Stimulated activated CD8-positive, alpha-beta memory T cell treated with anti-CD3 and anti-CD28 coated beads, Interleukin-15, amount 100 ng/mL, for 48 hours (primary cell): Measurements from ENCODE around the gene TUBGCP2.

Source experiments
- DNase-seq, 2 donors: peaks; one replicate each; pipeline ENCODE4 v3.0.0-alpha.2; 2020; ENCODE audit warnings: low read depth in 2 of 2

The TUBGCP2 gene

DNA sequence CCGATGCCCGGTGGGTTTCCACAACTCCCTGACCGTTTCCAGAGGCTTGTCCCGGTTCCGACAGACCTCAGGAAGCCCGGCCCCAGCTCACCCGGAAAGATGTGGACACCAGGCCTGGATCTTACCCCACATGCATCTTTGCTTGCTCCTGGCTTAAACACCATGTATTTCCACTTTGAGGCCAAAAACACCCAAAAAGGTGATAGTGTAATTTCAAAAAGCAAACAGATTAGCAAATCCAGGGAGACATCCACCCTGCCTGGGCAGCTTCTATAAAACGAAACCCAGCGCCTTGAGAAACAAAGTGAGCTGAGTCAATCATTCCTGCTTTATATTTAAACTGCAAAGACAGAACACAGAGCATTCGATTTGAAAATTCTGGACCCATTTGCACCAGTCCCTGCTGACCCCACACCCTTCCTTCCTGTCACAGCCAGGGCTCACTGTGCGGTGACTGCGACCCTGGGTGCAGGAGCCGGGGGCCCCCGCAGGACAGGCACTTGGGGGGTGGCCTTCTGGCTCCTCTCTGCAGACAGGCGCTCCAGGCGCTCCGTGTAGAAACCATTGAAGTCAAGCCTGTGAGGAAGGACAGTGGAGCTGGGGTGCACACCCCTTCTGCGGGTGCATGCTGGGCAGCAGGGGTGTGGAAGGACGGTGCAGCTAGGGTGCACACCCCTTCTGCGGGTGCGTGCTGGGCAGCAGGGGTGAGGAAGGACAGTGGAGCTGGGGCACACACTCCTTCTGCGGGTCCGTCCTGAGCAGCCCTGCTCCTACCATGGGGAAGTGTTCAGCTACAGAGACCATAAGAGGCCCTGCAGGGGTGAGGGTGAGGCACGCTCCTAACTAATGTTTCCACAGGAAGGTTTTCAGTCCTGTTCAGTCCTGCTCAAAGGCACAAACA is 29.1 kb downstream of the TUBGCP2 start:
- no peak for DNase-seq

DNA sequence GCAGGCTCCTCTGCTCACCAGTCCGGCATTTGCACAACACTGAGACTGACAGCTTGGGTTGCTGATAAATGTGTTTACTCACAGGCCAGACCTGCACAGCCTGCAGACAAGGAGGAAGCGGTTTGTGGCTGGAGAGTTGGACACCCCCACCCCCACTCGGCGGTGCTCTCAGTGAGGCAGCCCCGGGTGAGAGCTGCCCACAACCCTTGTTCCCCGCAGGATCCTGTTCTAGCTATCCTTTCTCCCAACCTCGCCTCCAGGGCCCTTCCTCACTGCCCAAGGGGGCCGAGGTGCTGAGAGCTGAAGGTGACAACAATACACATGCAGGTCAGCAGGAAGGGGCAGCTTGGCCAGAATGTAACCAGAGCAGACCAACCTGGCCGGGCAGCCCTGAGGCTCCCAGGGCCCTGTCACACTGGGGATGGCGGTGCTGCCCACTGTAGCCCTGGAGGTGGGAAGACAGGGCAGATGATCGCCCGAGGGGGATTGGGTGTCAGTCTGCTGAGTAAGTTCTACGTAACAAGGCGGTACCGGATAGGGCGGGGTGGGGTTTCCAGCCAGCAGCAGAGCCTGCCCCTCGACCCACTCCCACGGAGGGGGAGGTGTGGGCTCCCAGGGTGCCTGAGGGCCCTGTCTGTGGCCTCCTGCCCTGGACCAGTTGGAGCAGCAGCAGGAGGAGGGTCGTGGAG is 30.0 kb downstream of the TUBGCP2 start:
- peak; percentile 47 to 70 for DNase-seq

DNA sequence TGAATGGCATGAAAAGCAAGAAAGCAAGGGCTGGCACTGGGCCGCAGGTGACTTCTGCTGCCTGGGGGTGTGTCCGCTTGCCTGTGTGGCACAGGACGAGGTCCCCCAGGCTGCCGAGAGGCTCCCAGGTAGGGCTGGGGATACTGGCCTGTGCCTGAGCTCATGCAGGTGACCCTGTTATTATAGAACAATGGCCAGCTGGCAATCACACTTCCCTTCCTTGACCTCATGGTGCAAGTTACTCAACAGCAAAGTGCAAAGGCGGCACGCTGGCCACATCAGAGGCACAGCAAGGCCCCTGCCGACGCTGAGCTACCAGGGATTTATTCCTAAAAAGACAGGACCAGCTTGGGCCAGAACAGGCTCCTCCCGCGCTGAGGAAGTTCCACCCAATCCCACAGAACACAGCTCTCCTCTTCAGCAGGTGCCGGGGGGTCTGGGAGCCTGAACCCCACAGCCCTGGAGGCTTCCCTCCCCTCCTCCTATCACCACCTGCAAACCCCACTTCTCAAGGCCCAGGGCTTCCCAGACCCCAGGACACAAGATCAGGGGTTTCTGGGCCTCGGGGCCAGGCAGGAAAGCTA is 30.6 kb downstream of the TUBGCP2 start:
- no peak for DNase-seq

DNA sequence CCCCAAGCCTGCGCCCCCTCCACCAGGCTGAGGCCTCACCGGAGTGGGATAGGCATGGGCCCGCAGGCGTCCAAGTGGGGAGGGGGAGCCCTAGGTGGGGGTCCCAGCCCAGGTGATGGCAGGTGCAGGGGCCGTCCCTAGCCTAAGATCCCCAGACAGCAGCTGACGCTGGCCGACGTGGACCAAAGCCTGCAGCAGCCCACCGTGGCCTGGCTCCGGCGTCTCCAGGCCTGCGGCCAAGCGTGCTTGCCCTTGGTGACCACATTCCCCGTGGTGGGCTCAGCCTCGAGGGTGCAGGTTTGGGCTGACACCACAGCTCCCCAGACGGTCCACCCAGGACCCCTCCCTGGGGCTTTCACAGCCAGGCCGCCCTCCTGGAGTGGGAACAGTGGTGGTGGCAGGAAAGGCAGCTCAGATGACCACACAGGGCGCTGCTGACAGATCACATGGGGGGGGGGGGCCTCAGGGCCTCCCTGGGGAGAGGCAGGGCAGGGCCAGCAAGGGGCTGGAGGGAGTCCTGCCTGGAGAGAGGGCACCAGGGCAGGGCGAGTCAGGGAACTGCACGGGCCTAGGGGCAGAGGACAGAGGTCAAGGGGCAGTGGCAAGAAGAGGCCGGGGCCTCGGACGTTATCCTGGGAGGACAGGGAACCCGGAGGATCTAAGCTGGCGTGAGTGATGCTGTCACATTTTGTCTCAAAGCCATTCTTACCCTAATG is 31.2 kb downstream of the TUBGCP2 start:
- DNase-seq = no peak

DNA sequence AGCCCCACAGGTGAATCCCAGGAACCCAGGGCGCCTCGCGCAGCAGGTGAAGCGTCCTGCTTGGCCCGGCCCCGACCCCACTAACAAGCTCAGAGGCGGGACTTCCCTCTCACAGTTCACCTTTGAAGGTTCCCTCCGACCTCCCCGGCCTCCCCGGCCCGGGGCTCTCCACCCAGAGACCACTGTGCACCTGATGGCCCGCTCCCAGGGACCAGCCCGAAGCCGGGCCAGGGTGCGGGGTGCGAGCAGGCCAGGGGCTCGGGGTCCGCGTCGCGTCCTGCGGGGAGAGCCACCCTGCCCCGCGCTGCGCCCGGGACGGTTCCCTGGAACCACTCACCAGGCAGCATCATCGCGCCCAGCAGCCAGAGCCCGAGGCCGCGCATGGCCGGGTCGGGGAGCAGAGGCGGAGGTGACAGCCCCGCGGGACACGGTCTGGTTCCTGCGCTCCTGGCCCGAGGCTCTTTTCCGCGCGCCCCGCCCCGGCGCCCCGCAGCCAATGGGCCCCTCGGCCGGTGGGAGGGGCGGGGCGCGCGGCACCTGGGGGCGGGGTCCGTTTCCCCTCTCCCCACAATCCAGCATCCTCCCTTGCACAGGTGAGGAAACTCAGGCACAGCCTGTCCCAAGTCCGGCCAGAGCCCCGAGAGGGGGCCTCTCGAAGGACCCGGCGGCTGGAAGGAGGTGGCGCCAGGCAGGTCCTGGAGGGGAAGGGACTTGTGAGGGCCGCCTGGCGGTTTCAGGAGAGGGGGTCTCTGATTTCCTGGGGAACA is 32.1 kb downstream of the TUBGCP2 start, which contains the start of gene ADAM8:
TSS of gene ADAM8 (minus strand) at position 434 of the 767 bp plus-strand sequence. CDS start at position 383, 51 bp downstream.
- DNase-seq = peak; percentile 61 to 71

DNA sequence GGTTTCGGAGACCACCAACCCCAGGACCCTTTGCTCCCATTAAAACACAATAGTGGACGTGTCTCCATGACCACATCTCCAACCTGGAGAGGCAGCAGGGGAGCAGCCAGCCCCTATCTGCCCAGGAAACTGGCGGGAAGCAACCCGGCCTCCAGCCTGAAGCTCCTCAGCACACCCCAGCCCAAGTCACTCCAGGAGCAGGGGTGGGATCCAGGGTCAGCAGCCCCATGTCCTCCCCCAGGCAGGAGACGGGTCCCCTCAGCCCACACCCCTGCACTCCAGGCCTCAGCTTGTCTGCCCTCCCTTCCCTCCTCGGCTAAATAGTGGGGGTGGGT is 32.6 kb downstream of the TUBGCP2 start:
- DNase-seq = no peak

DNA sequence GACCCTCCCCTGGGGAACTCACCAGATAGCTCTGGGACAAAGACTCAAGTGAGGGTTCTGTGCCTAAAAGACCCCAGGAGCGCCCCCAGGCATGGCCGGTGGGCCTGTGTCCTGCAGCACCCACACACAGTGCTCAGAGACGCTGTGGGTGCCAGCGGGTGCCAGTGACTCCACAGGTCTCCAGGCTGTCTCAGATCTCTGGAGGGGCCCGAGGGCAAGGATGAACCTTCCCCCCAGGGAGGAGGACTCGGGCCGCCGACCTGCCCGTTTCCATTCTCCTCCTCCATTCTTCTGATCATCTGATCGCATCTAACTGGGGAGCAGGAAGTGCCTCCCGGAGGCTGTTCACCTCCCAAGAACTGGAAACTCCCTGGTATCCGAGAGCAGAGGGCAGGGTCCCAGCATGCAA is 33.0 kb downstream of the TUBGCP2 start:
- peak; percentile 50 to 56 for DNase-seq

DNA sequence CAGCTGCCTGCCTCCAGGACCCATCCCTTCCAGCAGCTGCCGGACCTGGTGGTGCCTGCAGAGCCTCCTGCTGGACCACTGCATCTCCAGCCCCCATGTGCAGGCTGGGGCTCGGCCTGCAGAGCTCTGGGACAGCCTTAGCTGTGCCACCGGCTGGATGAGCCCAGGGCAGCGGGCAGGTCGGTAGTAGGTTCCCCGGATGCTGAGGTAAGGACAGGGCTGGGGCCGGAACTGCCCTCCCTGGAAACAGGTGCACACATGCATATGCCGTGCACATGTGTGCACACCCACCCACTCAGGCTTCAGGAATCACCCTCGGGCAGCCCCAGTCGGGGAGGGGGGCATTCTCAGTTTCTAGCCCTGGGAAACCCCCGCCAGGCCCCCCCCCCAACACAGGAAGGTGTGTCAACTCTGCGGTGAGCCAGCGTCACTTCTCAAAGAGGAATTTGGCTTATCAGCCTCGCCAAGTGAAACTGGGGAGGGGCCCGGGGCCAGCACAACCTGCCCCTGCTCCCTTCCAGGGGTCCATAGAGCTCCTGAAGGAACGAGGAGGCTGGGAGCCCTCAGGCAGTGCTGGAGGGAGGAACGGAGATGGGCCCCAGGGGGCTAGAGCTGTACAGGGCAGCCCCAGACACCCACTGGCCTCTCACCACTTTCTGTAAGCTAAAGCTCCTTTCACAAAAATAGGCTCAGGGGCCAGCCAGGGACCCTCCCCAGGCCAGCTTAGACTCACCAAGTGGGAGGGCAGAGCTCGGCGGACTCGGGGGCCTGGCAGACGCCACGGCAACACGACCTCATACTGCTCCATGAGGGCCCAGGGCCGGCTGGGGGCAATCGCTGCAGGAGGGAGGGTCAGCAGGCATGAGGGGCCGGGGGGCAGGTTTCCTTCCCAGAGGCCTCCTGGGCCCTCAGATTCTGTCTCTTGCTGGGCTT is 33.7 kb downstream of the TUBGCP2 start:
- DNase-seq = peak; percentile 82 to 86

DNA sequence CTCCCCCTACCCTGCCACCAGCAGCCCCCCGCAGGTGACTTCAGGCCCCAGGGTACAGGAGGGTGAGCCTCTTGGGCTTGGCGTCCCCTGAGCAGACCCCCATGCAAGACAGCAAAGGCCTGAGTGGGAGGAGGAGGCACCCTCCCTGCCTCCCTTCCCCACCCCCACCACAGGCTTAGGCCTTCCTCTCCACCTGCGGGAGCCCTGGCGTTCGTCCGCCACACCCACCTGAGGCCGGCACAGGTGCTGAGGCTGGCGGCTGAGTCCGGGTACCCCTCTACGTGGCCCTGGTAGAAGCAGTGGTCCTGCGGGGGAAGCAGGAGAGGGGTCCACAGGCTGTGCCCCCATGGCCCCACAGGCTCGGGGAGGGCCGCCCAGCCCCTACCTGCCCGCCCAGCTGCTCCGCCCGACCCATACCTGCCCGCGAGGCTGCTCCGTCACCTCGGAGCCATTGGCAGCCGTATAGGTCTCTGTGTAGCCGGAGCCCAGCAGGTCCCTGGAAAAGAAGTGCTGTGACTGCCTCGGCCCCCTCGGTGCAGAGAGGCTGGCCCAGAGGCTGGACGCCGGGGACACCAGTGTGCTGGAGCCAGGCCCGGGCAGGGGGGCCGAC is 35.0 kb downstream of the TUBGCP2 start:
- DNase-seq = no peak

DNA sequence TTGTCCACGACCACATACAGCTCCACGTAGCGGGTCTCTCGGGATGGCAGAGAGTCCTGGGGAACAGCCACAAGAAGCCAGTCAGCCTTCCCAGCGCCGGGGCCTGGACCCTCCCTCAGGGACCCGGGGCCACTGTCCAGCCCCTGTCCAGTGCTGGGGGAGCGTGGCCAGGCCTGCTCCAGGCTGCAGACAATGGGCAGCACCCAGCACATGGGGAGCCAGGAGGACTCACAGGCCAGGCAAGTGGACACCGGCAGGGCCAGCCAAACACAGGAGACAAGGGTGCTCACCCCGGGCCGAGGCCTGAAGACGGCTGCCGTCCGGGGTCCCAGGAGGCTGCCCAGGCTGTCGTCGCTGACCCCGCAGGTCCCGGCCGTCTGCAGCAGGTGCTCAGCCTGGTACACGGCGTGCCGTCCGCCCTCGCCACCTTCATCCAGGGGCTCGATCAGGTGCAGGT is 35.7 kb downstream of the TUBGCP2 start:
- DNase-seq = no peak

DNA sequence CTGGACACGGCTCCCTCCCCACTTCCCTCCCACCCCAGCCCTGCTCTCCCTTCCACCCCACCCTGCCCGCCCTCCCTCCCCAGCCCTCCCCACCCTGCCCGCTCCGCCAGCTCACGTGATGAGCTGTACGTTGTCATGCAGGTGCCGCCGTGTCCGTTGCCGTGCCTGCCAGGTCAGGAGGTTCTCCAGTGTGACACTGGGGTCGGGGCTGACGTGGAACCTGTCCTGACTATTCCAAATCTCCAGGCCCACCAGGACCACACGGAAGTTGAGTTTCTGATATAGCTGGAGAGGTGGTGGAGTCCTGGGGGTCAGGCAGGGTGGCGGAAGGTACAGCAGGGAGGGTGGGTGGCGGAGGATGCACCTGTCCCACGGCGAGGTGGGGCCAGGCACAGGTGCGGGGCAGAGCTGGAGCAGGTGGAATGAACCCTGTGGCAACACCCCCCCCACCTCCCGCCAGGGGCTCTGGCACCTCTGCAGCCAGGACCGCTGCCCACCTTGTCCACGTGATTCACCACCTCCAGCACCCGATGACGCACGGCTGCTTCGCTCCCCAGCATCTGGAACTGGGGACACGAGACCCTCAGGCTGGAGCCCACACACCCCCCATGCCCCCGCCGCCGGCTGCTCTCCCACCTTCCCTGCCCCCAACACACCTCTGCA is 36.2 kb downstream of the TUBGCP2 start:
- DNase-seq = no peak

DNA sequence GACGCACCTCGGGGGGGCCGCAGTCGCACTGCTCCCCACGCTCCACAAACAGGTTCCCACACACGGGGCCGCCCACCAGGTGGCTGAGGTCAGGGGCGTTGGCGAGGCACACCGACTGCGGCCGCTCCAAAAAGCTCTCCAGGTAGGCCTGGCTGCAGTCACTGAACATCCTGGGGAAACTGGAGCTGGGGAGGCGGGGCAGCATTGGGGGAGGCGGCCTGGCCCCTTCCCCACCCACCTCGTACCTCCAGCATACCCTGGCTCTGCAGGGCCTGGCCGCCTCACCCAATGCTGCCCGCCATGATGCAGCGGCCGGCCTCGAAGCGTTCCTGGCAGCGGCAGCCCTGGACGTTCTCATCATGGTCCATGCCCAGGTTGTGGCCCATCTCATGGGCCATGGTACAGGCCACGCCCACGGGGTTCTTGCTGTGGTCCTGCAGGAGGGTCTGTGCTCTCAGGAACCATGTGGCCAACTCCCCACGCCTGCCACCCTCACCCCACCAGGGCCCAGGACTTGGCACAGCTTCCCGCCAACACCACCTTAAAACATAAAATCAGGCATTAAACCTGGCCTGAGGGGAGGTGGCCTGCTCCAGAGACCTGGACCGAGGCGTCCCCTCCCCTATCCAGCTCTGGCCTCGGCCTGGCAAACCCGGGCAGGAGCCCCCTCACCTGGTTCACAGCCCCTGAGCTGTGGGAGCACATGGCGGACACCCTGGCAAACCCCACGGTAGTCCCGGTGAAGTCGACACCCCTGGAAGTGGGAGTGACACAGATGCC is 37.0 kb downstream of the TUBGCP2 start:
- no peak for DNase-seq

DNA sequence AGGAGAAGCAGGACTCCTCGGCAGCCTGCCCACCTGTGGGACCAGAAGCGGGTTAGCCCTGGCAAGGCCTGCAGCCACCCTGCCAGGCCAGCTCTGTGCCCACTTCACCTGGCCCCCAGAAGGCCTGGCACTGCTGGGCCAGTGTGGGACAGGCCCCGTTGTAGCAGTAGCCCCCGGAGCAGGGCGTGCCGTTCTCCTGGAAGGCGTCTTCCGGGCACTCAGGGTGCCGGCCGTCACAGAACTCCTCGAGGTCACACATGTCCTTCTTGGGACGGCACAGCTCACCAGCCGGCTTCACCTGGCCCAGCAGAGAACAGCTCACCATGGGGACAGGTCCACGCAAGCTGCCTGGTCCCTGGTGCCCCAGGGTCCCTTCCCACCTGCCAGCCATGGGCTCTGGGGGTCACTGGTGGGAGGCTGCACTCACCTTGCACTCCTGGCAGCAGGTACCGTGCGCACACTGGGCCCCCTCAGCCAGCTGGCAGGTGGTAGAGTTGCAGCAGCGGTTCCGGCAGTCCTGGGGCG is 37.8 kb downstream of the TUBGCP2 start:
- DNase-seq = no peak

DNA sequence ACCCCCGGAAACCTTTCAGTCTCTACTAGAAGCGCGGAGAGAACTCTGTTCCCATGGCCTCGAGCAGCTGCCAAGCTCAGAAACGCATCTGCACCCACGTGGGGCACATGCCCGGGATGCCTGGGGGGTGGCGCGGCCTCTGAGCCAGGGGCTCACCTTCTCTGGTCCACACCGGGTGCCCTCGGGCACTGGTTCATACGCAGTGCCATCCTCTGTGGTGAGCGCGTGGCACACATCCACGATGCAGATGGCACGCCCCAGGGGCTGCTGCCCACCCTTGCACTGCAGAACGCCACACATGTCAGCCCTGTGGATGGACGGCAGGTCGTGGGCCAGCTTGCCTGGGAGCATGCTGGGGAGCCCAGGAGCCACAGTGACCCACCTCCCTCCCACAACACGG is 38.5 kb downstream of the TUBGCP2 start:
- no peak for DNase-seq

DNA sequence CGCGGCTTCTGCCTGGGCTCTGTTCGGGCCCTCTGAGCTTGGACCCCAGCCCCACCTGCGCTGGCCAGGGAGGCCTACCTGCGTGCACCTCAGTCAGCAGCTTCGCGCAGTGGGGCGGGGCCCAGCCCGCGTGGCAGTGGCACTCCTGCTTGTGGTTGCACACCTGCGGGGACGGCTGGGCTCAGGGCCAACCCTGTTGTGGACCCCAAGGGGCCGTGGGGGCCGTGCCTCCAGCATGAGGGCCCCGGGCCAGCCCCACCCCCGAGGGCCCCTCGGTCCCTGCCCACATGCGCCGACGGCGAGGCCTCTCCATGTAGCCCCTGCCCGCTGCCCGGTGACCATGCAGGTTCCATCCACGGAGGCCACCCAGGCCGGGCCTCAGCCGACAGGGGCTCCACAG is 39.3 kb downstream of the TUBGCP2 start:
- no peak for DNase-seq

DNA sequence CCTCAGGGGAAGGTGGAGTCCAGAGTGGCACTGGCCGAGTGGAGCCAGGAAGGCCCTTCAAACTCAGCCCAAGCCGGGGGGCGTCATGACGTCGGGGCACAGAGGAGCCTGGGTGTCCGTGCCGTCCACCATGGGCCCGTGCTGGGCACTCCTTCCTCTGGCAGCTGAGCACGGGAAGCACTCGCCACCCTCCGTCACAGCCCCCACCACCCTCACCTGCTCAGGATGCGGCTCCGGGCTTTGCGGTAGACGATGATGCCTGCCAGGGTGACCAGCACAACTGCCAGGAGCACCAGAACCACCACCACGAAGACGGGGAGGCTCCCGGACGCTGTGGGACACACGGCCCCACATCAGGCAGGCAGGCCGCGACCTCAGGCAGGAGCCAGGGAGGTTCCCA is 40.1 kb downstream of the TUBGCP2 start:
- no peak for DNase-seq

DNA sequence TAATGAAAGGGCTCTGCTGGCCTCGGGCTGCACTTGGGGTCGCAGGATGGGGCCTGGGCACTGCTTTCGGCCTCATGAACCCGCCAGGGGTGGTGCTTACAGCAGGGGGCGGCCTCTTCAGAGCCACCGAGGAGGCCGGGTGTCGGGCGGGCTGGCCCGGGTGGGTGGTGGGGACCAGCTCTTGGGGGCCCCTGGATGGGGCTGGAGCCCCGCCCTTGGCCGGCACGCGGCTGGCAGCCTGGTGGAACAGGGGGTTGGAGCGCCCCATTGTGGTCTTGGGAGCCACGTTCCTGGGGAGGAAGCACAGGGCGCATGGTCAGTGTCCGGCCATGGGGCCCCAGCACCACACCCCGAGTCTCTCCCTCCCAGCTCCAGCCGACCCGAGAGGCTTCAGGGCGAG is 40.8 kb downstream of the TUBGCP2 start:
- no peak for DNase-seq

DNA sequence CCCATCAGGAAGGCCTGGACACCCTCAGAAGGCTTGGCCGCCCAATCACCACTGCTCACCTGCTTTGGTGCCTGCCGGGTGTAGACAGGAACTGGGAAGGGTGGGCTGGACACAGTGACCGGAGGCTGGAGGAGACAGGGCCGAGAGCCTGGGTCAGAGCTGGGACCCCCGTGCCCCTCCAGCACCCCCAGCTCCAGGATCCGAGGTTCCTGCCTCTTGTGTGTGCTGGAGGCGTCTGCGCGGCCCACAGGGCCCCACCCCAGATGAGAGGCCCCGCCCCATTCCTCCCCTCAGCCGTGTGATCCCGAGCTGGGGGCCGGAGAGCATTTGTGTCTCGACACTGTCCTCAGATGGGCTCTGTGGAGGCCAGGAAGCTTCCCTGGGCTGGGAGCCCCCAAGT is 41.4 kb downstream of the TUBGCP2 start:
- no peak for DNase-seq
